Activated CD8-positive, alpha-beta memory T cell treated with anti-CD3 and anti-CD28 coated beads for 1 hour (primary cell): ENCODE data around the gene SLC25A22.

Experiments
- DNase-seq, 2 donors: peaks; one replicate each; pipeline ENCODE4 v3.0.0-alpha.2; 2020; ENCODE audit warnings: low read depth in 1 of 2; ENCODE audit errors: extremely low read depth in 1 of 2

Gene SLC25A22

DNA sequence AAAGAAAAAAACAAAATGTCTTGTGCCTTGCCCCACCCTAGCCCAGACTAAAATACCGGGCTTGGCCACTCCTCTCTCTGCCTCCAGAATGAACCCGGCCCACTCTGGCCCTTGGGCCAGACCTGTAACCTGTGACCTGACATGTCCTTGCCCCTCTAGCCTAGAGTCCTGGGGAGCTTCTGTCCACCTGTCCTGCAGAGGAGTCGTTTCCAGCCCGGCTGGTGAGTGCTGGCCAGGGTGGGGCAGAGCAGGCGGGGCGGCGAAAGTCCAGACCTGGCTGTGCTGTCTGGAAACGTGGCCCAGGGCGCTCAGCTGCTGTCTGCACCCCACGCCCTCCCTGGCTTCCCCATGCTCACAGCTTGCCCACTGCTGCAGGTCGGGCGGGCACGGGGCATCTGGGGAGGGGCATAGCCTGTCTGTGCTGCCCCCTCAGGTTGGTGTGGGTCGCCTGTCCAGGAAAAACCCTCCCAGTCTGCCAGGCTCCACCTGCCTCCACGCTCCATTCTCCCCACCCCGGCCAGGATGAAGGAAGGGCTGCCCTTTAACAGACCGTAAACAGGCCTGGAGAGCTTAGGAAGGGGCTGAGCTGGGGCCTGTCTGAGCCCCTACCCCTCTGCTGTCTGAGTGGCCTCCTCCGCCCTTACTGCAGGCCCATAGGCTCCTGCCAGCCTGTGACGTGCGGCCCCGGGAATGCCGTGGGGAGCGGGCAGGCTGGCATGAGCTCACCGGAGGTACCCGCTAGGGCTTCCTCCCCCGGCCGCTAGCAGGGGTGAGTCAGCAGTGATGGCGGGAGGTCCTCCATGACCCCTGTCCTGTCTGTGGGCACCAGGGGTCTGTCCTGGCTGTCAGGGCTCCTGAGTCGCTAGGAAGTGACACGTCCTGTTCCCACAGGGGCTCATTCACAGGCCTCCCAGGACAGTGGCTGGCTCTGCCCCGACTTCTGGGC is 36.6 kb upstream of the SLC25A22 start:
- no peak for DNase-seq

GRCh38 chr11:833849-834311 is 35.8 kb upstream of the SLC25A22 start:
- no peak for DNase-seq

DNA sequence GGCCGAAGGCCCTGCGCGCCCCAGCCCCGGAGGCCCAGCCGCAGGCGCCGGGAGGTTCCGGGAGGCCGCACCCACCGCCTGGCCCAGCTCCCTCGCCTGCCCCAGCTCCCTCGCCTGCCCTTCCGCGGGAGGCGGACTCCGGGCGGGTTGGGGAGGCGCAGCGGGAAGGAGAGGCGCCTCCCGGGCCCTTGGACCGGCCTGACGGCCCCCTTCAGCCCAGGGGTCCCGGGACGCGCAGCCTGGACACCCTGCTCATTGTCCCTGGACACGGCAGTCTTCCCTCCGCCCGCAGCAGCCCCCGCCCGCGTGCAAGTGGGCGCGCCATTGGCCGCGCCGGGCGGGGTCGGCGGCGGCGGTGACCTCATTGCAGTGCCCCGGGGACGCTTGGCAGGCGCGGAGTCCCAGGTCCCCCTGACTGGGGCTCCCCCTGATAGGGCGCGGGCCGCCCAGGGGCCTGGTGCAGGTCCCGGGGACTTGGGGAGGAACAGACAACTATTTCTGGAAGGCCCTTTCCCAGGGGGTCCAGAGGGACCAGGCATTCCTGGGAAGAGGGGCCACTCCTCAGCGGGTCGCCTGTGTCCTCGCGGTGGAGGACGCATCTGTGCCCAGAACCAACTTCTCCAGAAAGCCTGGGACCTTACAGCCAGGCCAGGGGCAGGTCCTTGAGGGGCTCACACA is 35.2 kb upstream of the SLC25A22 start:
- no peak for DNase-seq

- DNase-seq = peak in 1 of 2 donors; percentile 50
Observed at GRCh38 chr11:832529-833113, 34.5 kb upstream of the SLC25A22 start, which contains the start of gene CD151. Gene CD151 (plus strand): TSS chr11:832952. CDS start chr11:836070, 3,118 bp downstream.

GRCh38 chr11:831961-832528 is 34.0 kb upstream of the SLC25A22 start:
- DNase-seq = no peak

DNA sequence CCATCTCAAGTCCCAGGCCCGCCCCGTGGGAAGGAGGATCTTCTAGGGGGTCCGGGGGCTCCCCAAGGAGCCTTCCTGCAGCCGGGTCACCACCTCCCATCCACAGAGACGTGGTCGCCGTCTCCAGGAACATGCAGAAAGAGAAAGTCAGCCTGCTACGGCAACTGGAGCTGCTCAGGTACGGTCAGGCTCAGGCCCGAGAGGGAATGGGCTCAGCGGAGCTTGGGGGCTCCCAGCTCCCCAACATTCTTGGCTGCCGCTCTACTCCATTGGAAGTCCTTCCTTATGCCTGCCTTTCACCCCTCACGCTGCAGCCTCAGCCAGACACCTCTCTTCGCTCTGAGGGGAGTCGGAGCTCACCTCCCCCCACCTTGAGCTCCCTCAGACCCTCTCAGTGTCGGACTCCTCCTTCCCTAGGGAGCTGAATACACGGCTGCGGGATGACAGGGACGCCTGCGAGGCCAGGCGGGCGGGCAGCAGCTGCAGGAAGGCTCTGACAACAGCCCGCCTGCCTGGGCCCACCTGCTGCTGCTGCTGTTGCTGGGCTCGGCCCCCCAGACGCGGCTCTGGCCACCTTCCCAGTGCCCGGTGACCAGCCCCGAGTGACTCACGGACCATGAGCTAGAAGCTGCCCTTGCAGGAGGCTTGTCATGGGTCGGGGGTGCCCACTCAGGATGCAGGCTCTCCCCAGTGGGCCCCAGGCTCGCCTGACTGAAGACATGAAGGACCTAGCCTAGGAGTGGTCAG is 33.2 kb upstream of the SLC25A22 start:
- DNase-seq = no peak

DNA sequence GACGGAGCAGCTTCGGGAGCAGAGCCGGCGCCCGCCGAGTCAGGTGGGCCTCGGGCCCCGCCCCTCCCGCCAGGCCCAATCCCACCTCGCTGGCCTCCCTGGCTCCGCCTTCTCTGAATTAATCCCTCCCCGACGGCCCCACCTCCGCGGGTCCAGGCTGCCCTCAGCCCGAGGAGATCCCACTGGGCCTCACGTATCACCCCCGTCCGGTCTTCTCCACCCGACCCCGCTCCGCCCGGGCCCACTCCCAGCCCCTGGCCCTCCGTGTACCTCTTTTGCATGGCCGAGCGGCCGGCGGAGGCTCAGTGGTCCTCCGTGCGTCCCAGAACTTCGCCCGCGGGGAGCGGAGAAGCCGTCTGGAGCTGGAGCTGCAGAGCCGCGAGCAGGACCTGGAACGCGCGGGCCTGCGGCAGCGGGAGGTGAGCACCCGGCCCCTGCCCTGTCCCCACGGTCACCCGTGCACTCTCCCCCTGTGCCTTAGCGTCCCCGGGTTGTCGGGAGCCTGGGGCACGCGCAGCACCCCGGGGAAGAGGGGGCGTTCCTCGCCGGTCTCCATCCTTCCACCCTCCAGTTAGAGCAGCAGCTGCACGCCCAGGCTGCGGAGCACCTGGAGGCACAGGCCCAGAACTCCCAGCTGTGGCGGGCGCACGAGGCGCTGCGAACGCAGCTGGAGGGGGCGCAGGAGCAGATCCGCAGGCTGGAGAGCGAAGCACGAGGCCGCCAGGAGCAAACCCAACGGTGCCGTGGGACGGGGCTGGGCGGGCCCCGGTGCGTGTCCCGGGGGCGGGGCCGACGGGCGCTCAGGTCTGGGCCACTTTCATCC is 32.4 kb upstream of the SLC25A22 start:
- DNase-seq = peak in 1 of 2 donors; percentile 47

GRCh38 chr11:829847-830294 is 31.8 kb upstream of the SLC25A22 start:
- DNase-seq = no peak

- no peak for DNase-seq
Observed at GRCh38 chr11:829176-829846, 31.2 kb upstream of the SLC25A22 start.

GRCh38 chr11:828506-829175 is 30.6 kb upstream of the SLC25A22 start:
- DNase-seq = no peak

GRCh38 chr11:827897-828192 is 29.8 kb upstream of the SLC25A22 start, which contains the start of gene CRACR2B:
Gene CRACR2B (plus strand): TSS chr11:827919. CDS start chr11:828608, 689 bp downstream.
- DNase-seq = no peak

DNA sequence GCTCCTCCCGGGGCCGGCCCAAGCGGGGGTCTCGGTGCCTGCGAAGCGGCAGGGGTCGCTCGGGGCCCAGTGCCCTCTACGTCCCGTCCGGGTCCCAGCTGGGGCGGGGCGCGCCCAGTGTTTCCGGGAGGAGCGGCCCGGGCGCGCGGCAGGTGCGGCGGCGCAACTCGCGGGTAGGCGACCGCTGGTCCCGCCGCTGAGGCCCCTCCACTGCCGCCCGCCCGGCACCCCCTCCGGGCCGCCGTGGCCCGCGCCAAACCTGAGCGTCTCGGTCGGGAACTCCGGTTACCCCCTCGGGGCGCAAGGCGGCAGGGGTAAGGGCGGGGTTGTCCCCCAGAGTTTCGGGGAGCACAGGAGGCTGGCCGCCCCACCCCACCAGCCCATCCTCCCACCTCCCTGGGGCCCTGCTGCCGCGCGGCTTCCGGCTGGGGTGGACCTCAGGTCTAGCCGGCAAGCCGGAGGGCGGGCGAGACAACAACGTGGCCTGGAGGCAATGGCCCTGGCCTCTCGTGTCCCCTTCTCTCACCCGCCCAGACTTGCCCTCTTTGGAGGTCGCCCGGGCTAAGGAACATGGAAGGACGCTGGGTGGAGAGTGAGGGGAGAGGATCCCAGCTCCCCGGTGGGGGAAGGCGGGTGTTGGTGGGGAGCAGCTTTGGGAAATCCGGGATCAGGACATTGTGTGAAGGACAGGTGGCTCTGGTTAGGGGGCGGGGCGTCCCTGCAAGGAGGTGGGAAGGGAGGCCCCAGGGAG is 29.2 kb upstream of the SLC25A22 start:
- DNase-seq = no peak

DNA sequence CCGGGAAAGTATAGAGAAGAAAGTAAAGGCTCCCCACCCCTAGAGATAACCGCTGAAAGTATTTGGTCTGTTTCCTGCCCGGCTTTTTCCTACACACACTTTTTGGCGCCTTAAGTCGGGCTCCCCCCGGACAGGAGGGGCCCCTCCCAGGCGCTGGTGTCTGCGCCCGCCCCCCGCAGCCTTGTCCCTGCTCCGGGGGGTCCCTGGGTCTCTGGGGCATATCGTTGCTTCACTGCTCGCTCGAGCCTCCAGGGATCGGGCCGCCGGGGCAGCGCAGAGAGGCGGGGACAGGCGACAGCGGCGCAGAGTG is 28.7 kb upstream of the SLC25A22 start:
- no peak for DNase-seq

GRCh38 chr11:826227-826621 is 28.1 kb upstream of the SLC25A22 start:
- DNase-seq = no peak

GRCh38 chr11:825366-826226 is 27.5 kb upstream of the SLC25A22 start:
- DNase-seq = no peak

GRCh38 chr11:824942-825341 is 26.9 kb upstream of the SLC25A22 start:
- no peak for DNase-seq

DNA sequence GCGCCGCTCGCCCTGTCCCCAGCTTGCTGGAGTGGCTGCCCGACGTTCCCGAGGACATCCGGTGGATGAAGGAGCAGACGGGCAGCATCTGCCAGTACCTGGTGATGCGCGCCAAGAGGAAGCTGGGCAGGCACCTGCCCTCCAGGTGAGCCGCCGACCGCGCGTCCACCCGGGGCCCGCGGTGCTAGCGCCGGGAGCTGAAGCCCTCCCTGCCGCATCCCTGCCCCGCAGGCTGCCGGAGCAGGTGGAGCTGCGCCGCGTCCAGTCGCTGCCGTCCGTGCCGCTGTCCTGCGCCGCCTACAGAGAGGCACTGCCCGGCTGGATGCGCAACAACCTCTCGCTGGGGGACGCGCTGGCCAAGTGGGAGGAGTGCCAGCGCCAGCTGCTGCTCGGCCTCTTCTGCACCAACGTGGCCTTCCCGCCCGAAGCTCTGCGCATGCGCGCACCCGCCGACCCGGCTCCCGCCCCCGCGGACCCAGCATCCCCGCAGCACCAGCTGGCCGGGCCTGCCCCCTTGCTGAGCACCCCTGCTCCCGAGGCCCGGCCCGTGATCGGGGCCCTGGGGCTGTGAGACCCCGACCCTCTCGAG is 26.3 kb upstream of the SLC25A22 start:
- no peak for DNase-seq
